Measurements from ENCODE around the gene FSTL5.

FSTL5 gene

DNA sequence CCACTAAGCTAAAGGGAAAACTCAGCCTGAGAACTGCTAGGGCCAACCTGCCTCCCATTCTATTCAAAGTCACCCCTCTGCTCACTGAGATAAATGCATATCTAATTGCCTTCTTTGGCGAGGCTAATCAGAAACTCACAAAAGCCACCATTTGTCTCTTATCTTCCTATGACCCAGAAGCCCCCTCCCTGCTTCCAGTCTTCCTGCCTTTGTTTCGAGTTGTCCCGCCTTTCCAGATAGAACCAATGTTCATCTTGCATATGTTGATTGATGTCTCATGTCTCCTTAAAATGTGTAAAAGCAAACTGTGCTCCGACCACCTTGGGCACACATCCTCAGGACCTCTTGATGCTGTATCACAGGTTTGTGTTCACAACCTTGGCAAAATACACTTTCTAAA lies 459.8 kb downstream of the FSTL5 start:
- no peak for FAIRE-seq

DNA sequence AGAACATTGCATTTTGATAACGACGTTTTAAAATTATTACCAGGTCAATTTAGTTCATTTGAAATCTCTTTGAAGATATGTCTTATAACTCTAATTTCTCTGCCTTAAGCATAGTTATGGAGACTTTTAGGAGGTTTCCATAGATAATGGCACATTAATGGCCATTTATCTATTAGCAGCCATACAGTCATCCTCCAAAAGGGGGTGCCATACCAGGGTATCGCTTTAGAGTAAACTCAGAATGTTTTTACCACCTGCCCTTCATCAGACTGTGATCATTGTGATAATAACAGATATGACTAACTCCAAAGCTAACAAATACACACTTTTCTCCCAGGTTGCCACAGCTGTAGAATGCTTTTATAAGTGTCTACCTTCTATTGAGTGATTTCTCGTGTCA lies 461.5 kb downstream of the FSTL5 start:
- no peak for FAIRE-seq

DNA sequence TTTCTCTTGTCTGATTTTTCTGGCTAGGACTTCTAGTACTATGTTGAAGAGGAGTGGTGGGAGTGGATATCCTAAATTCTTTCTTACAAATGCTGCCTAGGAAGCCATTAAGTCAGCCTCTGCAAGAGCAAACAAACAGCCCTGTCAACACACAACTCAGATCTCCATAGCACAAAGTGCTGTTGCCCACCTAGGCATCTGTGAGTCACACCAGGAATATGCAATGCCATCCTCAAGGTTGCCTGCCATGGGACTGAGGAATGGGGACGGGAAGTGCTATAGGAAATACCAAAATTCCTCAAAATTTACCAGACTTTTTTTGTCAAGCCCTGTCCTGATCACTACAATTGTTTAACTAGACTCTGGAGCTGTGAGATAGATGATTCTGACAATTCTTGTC lies 466.9 kb downstream of the FSTL5 start:
- no peak for FAIRE-seq

DNA sequence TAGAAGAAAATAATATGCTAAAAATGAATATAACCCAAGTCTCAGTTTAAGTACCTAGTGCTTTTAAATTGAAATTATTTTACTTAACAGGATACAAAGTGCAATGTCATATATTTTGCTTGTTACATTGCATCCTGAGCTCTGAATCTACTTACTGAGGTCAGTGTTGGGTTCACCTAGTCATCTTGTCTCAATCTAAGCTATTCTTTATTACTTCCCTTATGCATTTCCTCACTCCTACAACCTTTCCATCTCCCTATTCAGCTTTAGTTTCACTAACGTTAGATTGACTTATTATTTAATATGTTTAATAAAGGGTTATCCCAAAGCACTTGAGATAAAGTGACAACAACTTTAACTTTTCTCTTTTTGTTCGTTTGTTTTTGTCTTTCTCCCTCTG lies 483.7 kb downstream of the FSTL5 start:
- no peak for FAIRE-seq

DNA sequence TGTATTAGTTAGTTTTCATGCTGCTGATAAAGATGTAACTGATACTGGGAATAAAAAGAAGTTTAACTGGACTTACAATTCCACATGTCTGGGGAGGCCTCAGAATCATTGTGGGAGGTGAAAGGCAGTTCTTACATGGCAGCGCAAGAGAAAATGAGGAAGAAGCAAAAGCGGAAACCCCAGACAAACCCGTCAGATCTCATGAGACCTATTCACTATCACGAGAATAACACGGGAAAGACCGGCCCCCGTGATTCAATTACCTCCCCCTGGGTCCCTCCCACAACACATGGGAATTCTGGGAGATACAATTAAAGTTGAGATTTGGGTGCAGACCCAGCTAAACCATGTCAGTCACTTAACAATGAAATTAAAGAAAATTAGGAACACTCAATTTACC lies 499.1 kb downstream of the FSTL5 start:
- no peak for FAIRE-seq

DNA sequence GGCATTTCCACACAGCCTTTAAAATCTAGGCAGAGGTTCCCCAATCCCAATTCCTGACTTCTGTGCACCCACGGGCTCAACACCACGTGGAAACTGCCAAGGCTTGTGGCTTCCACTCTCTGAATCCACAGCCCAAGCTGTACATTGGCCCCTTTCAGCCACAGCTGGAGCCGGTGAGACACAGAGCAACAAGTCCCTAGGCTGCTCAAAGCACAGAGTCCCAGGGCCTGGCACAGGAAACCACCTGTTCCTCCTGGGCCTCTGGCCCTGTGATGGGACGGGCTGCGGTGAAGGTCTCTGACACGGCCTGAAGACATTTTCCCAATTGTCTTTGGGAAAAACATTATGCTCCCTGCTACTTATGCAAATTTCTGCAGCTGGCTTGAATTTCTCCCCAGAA lies 500.0 kb downstream of the FSTL5 start:
- no peak for FAIRE-seq

DNA sequence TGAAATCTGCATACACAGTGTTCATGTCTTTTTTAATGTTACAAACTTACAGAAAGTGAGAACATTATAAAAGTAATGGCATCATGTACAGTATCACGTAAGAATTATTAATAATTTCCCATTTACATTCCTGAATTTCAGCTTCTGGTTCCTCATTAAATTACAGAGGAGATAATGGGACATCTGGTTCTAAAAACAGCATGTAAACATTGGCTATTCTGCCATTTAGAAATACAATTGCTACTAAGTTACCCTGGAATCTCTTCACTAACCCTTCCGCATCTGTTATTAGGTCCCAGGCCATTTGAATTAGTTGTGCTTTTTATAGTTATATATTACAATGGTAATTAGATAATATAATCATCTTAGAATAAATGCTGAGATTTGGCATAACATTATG lies 505.1 kb downstream of the FSTL5 start:
- no peak for FAIRE-seq

DNA sequence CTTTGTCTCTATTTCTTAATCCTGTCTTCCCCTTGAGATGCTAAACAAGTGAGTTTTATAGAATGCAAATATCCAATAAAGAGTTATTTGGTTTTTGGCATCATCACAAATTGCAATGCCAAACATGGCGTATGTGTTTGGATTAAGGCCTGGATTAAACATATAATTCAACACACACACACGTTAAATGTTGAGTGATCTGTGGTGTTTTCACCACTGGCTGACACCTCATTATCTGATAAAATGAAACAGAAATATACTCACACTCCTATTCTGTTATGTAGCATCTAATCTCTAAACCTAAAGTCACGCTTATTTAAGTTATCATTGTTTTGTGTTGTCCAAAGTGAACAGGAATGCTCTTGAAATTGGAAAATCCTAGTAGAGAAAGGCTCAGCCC lies 506.2 kb downstream of the FSTL5 start:
- FAIRE-seq = no peak

DNA sequence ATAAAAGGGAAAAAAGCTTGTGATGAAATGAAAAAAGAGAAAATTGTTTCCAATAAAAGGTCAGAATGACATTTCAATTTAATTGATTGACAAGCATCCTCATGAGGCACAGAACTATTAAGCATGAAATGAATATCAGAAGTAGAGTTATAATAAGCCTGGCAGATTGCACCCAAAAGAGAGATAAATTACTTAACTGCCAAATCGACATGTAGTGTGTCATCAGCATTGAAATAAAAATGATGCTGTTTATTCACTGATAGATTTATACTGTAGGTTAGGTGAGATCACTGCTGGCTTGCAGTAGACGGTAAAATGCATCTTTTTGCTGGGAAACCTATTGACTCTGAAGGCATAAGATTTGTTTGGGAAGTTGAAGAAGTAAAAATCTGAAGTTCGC lies 507.2 kb downstream of the FSTL5 start:
- FAIRE-seq = no peak

DNA sequence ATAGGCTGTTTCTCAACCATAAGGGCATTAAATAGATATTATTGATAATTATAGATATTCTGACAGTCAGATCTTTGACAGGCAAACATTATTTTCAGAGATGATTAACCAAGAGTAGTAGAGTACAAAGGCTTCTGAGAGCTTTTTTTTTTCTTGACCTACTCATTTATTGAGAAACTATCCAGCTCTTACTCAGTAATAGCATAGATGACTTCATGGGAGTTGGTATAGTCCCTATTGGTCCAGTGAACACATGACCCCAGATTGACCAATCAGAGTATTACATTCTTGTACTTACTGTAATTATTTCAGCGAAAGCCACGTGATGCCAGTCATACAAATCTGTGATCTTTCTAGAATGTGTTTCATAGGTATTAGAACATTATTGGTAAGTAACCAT lies 508.7 kb downstream of the FSTL5 start:
- FAIRE-seq = no peak

DNA sequence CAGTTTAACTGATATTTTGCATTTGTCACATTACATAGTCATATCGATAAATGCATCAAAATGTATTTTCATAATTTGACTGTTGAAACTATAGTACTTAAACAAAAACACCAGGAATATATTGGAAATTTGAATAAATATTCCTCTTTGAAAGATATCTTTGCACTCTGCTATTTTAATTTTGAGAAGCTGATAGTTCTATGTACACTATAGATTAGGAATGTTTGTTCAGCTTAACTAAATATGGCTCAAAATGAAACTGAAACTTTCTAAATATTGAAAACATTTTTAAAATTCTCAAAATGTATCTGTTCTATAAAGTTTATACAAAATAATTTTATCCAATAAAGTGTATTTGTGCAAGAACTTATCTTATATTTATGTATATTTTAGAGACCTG lies 510.1 kb downstream of the FSTL5 start:
- FAIRE-seq = no peak

DNA sequence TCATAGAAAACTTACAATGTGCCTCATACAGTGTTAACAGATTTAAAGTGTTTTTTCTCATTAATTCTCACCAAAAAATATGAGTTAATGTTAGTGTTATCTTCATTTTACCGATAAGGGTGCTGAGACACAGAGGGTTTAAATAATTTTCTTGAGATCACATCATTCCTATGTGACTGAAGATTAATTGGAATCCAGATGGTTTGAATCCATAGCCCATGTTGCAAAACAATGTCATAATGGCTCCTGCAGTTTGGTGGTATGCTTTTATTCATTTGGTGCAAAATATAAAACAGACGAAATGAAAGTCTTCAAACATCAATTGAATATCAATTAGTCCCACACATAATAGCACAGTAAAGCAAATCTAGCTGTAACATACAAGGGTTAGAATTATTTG lies 512.2 kb downstream of the FSTL5 start:
- no peak for FAIRE-seq

DNA sequence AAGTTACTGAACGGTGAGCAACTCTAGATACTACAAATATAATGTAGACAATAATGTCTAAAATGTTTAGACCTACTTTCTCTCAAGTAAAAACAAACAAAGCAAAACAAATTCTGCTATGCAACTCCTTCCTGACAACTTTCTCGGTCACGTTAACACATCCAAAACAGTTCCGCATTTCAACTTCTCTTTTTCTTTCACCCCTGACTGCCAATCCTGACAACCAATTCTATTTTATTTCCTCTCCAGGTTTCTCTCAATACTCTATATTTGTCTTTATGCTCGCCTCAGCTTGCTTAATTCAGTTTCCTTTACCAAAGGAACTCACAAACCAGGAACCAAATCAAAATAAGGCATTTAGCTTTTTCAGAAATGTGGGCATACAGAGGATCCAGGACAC lies 513.0 kb downstream of the FSTL5 start:
- no peak for FAIRE-seq

DNA sequence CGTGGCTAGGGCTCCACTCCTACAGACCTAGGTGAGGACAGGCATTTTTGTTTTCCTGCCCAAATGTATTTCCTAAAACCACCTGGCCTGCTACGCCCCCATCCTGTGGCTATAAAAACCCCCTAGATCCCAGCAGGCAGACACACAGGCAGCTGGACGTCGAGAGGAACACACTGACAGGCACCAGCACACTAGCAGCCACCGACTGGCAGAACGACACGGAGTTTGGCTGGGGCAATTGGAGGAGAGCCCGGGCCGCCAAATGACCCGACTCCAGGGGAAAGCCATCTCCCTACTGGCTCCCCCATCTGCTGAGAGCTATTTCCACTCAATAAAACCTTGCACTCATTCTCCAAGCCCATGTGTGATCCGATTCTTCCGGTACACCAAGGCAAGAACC lies 516.0 kb downstream of the FSTL5 start:
- FAIRE-seq = no peak

DNA sequence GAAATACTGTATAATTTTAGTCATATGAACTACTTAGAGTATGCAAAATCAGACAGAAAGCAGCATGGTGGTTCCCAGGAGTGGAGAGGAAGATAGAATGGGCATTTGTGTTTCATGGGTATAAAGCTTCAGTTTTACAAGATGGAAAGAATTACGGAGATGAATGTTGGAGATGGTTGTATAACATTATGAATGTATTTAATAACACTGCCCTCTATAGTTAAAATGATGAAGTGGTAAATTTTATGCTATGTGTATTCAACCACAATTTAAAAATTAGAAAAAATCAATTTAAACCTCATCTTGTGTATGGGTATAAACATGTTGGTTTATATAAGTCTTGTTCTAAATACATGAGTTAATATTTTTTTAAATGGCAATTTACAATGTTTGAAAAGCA lies 521.1 kb downstream of the FSTL5 start:
- peak; percentile 57 for FAIRE-seq

DNA sequence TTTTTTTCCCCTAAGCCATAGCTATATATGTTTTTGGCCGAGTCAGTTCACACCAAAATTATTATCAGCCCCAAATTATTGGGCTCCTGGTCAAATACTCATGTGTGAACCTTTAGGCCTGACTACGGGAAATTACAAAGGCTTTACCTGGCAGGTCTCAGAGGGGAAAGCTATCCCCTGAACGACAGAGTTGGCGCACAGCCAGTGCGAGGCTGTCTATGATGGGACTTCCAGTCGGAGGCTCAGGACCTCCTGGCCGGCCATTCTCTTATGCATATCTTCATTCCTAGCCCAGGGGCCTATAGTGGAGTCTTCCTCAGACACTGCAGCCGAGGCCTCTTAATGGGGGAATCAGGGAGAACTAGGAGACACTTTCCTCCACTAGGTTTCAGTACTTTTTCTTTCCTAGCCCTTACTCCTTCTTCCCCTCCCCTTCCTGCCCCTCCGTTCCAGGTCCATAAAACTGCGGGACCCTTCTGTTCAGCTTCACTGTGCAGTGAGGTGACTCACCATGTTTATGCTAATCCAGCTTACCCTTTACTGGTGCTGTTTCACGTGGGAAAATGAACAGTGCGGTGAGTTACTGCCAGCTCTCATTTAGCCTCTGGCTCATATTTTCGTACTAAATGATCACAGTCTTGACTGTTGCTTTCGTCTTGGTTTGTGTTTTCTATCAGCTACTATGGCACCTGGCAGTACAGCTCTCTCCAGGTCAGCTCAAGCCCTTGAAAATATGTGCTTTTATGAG lies 533.9 kb downstream of the FSTL5 start:
- no peak for FAIRE-seq

DNA sequence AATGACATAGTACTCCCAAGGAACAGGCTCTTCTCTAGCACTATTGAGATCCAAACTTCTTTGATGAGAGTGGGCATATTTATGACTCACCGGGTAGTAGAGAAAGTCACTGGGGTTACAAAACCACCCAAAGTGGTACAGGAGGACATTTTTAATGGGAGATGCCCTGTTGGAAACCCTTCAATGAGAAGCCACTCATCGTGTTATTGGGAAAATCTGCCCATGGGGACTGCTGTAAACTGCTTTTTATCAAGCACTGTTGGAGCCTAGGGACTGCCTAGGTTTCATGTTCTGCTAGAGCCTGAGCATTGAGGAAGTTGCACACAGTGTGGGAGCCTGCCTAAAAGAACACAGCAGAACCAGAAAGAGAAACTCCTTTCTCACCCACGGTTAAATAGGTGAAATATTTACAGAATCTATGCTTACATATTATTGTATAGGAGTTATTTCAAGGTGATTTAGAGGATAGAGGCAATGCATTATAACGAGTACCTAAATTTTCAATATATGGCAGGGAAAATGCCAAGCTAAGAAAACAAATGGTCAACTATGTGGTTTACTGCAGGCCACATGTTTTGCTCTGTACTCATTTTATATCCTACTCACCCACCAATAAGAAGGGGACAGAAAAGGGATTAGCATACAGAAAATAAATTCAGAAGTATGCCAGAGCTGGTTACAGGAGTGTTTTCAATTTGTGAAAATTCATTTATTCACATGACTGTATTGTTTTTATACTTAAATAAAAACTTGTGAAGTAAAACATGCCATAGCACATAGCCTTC lies 559.1 kb downstream of the FSTL5 start:
- FAIRE-seq = no peak

DNA sequence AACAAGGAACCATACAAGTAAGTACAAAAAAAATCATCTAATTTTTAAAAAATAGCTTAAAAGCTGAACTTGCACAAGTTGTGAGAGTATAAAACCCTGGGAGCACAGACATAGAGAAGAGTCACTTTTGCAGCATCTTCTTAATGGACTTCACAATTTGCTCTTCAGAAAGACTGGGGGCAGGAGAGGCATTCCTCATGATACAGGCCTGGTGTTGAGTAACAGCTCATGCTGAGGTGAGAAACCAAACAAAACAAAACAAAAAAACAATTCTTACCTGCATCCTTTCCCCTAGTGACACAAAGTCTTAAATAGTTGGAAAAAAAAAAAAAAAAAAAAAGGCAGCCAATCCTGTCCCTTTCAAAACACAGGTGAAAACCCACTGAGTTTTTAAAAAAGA lies 562.8 kb downstream of the FSTL5 start:
- no peak for FAIRE-seq

DNA sequence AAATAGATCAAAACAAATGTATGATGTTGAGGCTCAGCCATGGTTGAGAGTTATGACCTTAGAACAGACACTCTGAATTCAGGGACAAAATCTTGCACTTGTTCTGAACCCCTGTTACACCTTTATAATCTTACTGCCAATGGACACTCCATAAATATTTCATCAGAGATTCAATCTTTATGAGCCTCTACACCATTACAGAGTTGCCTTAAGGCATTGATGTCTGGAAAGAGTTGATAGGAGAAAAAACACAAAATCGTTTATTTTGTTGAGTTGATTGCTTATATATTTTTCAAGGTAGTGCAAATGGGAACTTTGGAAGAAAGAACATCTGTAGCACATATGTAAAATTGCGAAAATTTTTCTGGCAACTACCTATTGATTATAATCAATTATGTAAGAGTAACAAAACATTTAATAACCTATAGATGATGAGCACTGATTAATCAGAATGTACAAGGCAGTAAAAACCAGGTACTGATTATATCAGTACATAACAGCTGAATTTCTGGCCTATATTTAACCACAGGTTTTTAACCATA lies 568.5 kb downstream of the FSTL5 start:
- FAIRE-seq = no peak

DNA sequence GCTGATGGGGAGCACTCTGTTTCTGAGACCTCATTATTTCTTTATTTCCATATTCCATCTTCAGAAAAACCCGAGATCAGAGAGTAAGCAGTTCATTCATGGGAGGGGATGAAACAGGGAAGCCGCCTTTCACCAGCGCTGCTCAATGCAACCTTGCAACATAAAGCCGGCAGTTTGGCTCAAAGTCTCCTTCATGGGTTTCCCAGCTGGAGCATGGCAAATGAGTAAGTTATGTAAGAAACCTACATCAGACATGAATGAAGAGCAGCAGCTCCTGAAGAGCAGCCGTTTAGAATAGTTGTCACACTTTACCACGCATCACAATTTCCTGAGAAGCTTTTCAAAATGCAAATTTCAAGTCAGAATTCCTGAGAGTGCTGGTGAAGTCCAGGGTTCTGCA lies 578.8 kb downstream of the FSTL5 start:
- no peak for FAIRE-seq

DNA sequence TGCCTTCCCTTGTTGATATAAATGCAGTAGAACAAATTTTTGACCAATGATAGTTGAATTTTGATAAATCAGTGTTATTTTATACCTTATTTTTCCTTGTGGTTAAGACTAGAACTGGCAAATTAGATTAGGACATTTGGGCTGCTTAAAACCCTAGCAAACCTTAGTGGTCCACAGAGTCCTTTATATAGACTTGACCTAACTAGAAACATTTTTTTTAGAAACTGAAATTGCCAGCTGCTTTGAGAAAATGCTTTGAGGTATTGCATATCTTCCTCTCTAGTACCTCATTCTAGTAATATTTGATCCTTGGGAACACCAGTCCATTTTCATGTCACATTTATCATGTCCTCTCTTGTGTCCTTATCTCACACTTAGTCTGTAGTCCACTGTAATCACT lies 580.3 kb downstream of the FSTL5 start:
- FAIRE-seq = no peak

DNA sequence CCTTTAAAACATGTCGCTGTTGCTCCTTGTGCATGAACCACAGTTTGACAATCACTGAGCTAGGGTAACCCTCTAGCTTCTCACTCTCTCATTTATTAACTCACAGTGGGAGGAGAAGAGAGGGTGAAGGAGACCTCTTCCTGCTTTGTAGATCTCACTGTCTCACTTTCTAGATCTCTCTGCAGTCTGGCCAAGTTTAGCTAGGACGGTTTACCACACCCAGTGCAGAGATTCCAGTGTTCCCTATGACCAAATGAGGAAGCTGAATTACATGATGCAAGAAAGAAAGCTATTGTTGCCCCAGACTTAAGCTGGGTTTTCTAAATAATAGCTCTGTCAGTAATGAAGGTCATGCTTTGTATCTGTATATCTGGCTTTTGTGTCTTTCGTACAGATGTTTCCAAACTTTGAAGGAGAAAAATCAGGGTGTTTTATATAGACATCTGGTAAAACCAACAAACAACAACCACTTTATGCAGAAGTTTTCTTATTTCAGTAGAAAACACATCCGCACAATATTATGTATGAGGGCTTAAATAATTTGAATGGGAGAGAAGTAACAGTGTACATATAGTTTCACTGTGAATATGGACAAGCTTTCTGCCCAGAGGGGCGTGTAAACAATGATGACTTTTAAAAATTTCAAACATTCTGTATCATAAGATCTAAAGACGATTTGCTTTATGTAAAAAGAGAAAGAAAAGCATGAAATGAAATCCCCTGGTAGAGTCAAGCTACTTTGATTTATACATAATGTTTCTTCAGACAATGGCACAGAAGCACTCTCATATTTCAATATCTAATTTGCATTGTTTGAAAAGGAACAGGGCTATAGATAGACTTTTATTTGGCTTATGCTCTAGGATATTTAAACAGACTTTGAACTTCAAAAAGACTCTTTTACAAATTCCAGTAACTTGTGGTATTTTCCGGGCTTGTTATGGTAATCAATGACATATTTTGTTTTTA lies 582.3 kb downstream of the FSTL5 start:
- peak; percentile 88 for FAIRE-seq

Measured in endometrium (tissue), 2 donors.